ENCODE results near the gene ABTB1. TPM values are rescaled to one million over a fixed set of nuclear protein-coding genes. Genes with fewer than 3 reads are reported as not detected.

Gene ABTB1
- total and polyA plus RNA-seq, 2 of the 13 experiments (the other 11 are each of a cell fraction or from before 2014, with no cell fraction given) = 0.42 to 14.5 TPM

DNA sequence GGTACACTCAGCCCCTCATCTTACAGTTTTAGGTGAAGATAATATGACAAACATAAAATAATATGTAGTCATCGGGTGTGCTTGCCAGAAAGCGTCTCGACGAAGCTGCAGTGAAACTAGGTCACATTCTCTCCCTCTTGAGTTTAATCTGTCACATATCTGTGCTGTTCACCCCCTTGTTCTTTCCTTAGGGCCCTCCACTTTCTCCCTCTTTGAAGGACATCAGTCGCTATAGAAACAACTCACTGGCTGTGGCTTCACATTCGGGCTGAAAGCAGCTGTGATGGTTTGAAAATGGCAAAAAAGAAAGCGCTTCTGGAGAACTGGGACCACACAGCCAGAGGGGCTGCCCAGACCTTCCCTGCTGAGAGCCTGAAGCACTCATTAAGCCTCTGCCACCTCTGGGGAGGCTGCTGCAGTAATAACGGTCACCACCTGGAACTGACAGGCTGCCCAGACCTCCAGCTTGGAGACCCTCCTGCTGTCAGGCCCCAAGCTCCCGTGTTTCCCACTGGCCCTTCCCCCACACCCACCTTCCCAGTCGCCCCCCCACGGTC lies 50.3 kb downstream of the ABTB1 start:
- TF ChIP-seq JUND (CRISPR knock-in tag; IDR thresholded peaks at IDR 0.05) (no peak), ZKSCAN8 (CRISPR knock-in tag; IDR thresholded peaks at IDR 0.05; ENCODE audit: borderline replicate concordance) (no peak), ZNF616 (CRISPR knock-in tag; IDR thresholded peaks at IDR 0.05; ENCODE audit: low read depth) (no peak), ZIK1 (CRISPR knock-in tag; IDR thresholded peaks at IDR 0.05; ENCODE audit: borderline replicate concordance, low read depth) (no peak), PAX8 (CRISPR knock-in tag; IDR thresholded peaks at IDR 0.05; ENCODE audit: borderline replicate concordance) (no peak), HOXA7 (CRISPR knock-in tag; IDR thresholded peaks at IDR 0.05) (no peak), CAMTA2 (CRISPR knock-in tag; IDR thresholded peaks at IDR 0.05; ENCODE audit: borderline replicate concordance) (no peak), RFX5 (IDR thresholded peaks at IDR 0.05; ENCODE audit: low read depth, low read length) (no peak), HNF4G (IDR thresholded peaks at IDR 0.05; ENCODE audit: borderline replicate concordance, low read depth, low read length) (no peak), HNF4G (CRISPR knock-in tag; IDR thresholded peaks at IDR 0.05; ENCODE audit: borderline replicate concordance, low read depth) (no peak), TCF12 (IDR thresholded peaks at IDR 0.05) (no peak), TCF12 (CRISPR knock-in tag; IDR thresholded peaks at IDR 0.05) (no peak)
- TF ChIP-seq, protein P1, sequence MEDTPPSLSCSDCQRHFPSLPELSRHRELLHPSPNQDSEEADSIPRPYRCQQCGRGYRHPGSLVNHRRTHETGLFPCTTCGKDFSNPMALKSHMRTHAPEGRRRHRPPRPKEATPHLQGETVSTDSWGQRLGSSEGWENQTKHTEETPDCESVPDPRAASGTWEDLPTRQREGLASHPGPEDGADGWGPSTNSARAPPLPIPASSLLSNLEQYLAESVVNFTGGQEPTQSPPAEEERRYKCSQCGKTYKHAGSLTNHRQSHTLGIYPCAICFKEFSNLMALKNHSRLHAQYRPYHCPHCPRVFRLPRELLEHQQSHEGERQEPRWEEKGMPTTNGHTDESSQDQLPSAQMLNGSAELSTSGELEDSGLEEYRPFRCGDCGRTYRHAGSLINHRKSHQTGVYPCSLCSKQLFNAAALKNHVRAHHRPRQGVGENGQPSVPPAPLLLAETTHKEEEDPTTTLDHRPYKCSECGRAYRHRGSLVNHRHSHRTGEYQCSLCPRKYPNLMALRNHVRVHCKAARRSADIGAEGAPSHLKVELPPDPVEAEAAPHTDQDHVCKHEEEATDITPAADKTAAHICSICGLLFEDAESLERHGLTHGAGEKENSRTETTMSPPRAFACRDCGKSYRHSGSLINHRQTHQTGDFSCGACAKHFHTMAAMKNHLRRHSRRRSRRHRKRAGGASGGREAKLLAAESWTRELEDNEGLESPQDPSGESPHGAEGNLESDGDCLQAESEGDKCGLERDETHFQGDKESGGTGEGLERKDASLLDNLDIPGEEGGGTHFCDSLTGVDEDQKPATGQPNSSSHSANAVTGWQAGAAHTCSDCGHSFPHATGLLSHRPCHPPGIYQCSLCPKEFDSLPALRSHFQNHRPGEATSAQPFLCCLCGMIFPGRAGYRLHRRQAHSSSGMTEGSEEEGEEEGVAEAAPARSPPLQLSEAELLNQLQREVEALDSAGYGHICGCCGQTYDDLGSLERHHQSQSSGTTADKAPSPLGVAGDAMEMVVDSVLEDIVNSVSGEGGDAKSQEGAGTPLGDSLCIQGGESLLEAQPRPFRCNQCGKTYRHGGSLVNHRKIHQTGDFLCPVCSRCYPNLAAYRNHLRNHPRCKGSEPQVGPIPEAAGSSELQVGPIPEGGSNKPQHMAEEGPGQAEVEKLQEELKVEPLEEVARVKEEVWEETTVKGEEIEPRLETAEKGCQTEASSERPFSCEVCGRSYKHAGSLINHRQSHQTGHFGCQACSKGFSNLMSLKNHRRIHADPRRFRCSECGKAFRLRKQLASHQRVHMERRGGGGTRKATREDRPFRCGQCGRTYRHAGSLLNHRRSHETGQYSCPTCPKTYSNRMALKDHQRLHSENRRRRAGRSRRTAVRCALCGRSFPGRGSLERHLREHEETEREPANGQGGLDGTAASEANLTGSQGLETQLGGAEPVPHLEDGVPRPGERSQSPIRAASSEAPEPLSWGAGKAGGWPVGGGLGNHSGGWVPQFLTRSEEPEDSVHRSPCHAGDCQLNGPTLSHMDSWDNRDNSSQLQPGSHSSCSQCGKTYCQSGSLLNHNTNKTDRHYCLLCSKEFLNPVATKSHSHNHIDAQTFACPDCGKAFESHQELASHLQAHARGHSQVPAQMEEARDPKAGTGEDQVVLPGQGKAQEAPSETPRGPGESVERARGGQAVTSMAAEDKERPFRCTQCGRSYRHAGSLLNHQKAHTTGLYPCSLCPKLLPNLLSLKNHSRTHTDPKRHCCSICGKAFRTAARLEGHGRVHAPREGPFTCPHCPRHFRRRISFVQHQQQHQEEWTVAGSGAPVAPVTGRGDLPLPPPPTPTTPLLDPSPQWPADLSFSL (CRISPR knock-in tag; IDR thresholded peaks at IDR 0.05) = no peak
- TF ChIP-seq, protein P2, sequence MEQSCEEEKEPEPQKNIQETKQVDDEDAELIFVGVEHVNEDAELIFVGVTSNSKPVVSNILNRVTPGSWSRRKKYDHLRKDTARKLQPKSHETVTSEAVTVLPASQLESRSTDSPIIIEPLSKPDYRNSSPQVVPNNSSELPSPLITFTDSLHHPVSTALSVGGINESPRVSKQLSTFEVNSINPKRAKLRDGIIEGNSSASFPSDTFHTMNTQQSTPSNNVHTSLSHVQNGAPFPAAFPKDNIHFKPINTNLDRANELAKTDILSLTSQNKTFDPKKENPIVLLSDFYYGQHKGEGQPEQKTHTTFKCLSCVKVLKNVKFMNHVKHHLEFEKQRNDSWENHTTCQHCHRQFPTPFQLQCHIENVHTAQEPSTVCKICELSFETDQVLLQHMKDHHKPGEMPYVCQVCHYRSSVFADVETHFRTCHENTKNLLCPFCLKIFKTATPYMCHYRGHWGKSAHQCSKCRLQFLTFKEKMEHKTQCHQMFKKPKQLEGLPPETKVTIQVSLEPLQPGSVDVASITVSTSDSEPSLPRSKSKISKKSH (CRISPR knock-in tag; IDR thresholded peaks at IDR 0.05; ENCODE audit: borderline replicate concordance) = no peak
- FAIRE-seq = no peak
- Histone ChIP-seq H2AFZ (ENCODE audit: low read length) (no peak overlapping the region), H3K79me2 (ENCODE audit: insufficient read depth, low read length) (no peaks in the 10 kb centered on the region), H4K20me1 (ENCODE audit: insufficient read depth, low read length) (no peaks in the 10 kb centered on the region), H3K4me1 (ENCODE audit: insufficient read depth, low read length) (no peaks in the 10 kb centered on the region), H3K27me3 (ENCODE audit: control insufficient read depth in 1 of 2, insufficient read depth in 2 of 2, low read length in 2 of 2) (peaks cover 0 to 40% of the 10 kb centered on the region in 2 experiments; a peak in 3 of 5 replicates), H3K9me3 (ENCODE audit: low read length) (no peaks in the 10 kb centered on the region), H3K4me2 (ENCODE audit: low read depth, low read length) (no peak overlapping the region), H3K9ac (ENCODE audit: insufficient read depth, low read depth, low read length) (no peak overlapping the region), H3K36me3 (replicated peaks in 1 of 2; ENCODE audit: control insufficient read depth in 1 of 2, insufficient read depth in 2 of 2, low read length in 2 of 2) (no peaks in the 10 kb centered on the region), H3K27ac (ENCODE audit: extremely low read length, insufficient read depth, low read length) (no peak overlapping the region), H3K4me3 (replicated peaks in 1 of 3; ENCODE audit: insufficient read depth in 1 of 3, low read depth in 2 of 3, low read length in 3 of 3) (no peak overlapping the region)
- intact Hi-C loops (cut with micrococcal nuclease; ENCODE audit: unreplicated experiment) = no loop called here
- no peak for DNase-seq (ENCODE audit: low spot score)
- no TSS peak for BruUV-seq (replicated peaks)
- in situ Hi-C loops (cut with HindIII; ENCODE audit: extremely low pct_ligation_motif_present, low pct_unique_long_range_greater_than_20kb) = no loop called here
- ATAC-seq = no peak
- POLR2A ChIA-PET = no interaction called here
- CTCF ChIA-PET (ENCODE audit: low intra/inter-chr PET ratio, low total read pairs) = no interaction called here
- WGBS (ENCODE audit: low lambda C conversion rate) = 20% methylated on average over 10 of the region's 11 CpGs

Data from HepG2 (cell line).